ENCODE data around the gene MB. TPM values are rescaled to one million over a fixed set of nuclear protein-coding genes. Genes with fewer than 3 reads are reported as not detected.

Gene MB
- polyA plus RNA-seq, 2 of the 4 experiments (the other 2 are of a cell fraction), result 6.9 to 12.1 TPM

GRCh38 chr22:35569916-35570315, 47.2 kb downstream of the MB start (continued):
- TF ChIP-seq USF2 (IDR thresholded peaks at IDR 0.05), result no peak
- TF ChIP-seq HEYL (CRISPR knock-in tag; IDR thresholded peaks at IDR 0.05), result no peak
- TF ChIP-seq, protein P1, sequence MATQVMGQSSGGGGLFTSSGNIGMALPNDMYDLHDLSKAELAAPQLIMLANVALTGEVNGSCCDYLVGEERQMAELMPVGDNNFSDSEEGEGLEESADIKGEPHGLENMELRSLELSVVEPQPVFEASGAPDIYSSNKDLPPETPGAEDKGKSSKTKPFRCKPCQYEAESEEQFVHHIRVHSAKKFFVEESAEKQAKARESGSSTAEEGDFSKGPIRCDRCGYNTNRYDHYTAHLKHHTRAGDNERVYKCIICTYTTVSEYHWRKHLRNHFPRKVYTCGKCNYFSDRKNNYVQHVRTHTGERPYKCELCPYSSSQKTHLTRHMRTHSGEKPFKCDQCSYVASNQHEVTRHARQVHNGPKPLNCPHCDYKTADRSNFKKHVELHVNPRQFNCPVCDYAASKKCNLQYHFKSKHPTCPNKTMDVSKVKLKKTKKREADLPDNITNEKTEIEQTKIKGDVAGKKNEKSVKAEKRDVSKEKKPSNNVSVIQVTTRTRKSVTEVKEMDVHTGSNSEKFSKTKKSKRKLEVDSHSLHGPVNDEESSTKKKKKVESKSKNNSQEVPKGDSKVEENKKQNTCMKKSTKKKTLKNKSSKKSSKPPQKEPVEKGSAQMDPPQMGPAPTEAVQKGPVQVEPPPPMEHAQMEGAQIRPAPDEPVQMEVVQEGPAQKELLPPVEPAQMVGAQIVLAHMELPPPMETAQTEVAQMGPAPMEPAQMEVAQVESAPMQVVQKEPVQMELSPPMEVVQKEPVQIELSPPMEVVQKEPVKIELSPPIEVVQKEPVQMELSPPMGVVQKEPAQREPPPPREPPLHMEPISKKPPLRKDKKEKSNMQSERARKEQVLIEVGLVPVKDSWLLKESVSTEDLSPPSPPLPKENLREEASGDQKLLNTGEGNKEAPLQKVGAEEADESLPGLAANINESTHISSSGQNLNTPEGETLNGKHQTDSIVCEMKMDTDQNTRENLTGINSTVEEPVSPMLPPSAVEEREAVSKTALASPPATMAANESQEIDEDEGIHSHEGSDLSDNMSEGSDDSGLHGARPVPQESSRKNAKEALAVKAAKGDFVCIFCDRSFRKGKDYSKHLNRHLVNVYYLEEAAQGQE (IDR thresholded peaks at IDR 0.05), result no peak
- no peak for TF ChIP-seq RNF2 (IDR thresholded peaks at IDR 0.05; ENCODE audit: borderline replicate concordance, low read depth)
- no peak for TF ChIP-seq JUN (IDR thresholded peaks at IDR 0.05)
- TF ChIP-seq TP53 (CRISPR knock-in tag; IDR thresholded peaks at IDR 0.05), result no peak

DNA sequence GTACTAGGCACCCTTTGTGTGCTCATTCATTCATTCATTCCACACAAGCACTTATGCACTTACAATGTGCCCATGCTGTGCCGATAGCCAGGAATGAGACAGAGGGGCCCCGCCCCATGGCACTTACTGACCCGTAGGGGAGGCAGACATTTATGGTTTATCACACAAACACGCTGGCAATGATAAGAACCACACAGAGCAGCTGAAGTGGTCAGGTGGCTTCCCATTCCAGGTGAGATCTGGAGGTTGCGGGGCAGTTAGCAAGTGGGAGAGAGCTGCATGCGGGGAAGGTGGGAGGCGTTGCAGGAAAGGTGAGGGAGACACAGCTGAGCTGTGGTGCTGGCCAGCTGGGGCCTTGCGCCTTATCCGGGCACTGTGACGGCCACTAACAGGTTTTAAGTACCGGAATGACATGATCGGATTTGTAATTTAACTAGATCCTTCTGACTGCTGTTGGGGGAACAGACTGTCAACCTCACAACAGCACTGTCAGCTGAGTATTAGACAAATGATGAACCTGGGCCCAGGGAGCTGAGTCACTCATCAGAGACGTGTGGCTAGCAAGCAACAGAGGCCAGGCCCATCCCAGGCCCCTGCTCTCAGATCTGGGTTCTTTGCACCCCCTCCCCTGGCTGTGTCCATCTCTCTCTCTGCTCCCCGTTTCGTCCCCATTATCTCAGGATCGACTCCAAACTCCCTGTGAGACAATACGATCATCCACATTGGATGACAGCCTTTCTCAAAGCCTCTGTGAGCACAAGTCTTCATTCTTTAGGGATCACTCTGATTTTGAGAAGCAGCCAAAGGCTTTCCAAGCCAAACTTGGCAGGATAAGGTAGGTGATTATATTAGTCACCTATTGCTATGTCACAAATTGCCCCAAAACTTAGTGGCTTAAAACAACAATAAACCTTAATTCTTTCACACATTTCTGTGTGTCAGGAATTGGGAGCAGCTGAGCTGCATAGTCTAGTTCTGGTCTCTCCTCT, 48.1 kb downstream of the MB start:
- DNase-seq (ENCODE audit: low read depth in 1 of 2, low spot score in 1 of 2), result no peak
- H3K4me1 ChIP-seq, result peaks cover 15% of the 10 kb centered on the region
- no peaks in the 10 kb centered on the region for H3K9me3 ChIP-seq
- CTCF ChIA-PET, result interaction anchor here (1.1 to 2.4 kb wide), 3 partner anchors 14 to 497 kb away, joined by 3 to 13 read pairs (median 4); no protein-coding TSS in a partner anchor
- H3K4me2 ChIP-seq, result peak overlapping the region; percentile 15; the same call in 2 of the 3 replicates
- no peak for FAIRE-seq
- H3K4me3 ChIP-seq, result no peak overlapping the region
- 77% methylated on average over 17 of the region's 17 CpGs for WGBS (ENCODE audit: missing lambda C conversion rate)
- TF ChIP-seq HES2 (IDR thresholded peaks at IDR 0.05), result no peak
- TF ChIP-seq, protein P1 (IDR thresholded peaks at IDR 0.05), result no peak
- no peak for TF ChIP-seq CBX8 (IDR thresholded peaks at IDR 0.05)
- peak overlapping the region; percentile 30 to 55; a peak in 3 of 6 replicates for H3K27ac ChIP-seq
- POLR2A ChIA-PET, result interaction anchor here (0.5 kb wide), 1 partner anchor 31 kb away, joined by 4 read pairs; no protein-coding TSS in a partner anchor
- ATAC-seq, result peak in 1 of 2 experiments; percentile 69; a peak in 3 of 6 replicates

DNA sequence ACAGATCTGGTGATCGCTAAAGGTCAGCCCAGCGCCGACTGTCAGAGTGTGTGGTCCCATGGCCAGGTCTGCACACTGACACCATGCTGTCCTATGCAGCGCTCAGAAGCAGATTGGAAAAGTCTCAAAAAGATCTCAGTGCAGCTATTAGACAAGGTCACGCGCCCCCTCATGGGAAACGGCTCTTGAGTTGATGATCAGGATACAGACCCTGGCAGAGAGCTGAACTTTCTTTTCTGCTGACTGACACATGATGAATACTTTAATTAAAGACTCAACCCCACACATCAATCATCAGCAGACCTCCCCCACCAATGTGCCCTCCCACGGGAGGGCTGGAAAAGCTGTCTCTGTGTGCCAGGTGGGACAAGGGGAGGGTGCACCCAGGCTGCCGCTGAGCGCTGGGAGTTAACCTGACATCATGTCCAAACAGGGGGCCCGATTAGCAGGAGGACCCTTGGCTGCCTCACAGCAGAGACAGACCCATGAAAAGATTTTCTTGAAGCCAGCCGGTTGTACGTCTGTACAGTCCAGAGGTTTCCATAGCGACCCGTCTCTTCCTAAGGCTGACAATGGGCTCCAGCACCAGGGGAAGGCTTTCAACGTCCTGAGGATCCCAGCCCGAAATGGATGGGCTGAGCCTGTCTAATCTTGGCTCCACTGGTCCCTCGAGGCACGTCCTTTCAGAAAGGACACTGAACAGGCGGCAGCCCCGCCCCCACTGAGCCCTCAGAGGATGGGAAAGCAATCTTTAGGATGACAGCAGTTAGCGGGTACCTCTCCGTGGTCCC, 49.6 kb downstream of the MB start:
- ChIA-PET POLR2A (no interaction called here), CTCF (interaction anchor here (1.4 to 1.5 kb wide), 2 partner anchors 16 to 498 kb away, joined by 3 to 5 read pairs; no protein-coding TSS in a partner anchor)
- Histone ChIP-seq H3K9me3 (no peaks in the 10 kb centered on the region), H3K27ac (peak overlapping the region in 1 of 2 experiments; percentile 55; a peak in 1 of 6 replicates), H3K4me1 (peaks cover 23% of the 10 kb centered on the region), H3K4me2 (no peak overlapping the region), H3K4me3 (no peak overlapping the region)
- TF ChIP-seq TFCP2L1 (CRISPR knock-in tag; IDR thresholded peaks at IDR 0.05) (no peak), BHLHE40 (IDR thresholded peaks at IDR 0.05; ENCODE audit: low read depth, low read length) (no peak), NPAS2 (CRISPR knock-in tag; IDR thresholded peaks at IDR 0.05; ENCODE audit: borderline replicate concordance) (no peak), NFE2L2 (conservative IDR thresholded peaks at IDR 0.05; ENCODE audit: low read length) (no peak)
- 75% methylated on average over 23 of the region's 23 CpGs for WGBS (ENCODE audit: missing lambda C conversion rate)
- ATAC-seq, result no peak
- no peak for FAIRE-seq
- DNase-seq (ENCODE audit: low read depth in 1 of 2, low spot score in 1 of 2), result no peak
